CD4-positive, alpha-beta T cell treated with Interleukin-4 for 4 hours (primary cell): ENCODE data around the gene SPHK1.

ENCODE experiments used
- DNase-seq: peaks from one replicate; pipeline ENCODE4 v3.0.0-alpha.2; 2020

The SPHK1 gene

DNA sequence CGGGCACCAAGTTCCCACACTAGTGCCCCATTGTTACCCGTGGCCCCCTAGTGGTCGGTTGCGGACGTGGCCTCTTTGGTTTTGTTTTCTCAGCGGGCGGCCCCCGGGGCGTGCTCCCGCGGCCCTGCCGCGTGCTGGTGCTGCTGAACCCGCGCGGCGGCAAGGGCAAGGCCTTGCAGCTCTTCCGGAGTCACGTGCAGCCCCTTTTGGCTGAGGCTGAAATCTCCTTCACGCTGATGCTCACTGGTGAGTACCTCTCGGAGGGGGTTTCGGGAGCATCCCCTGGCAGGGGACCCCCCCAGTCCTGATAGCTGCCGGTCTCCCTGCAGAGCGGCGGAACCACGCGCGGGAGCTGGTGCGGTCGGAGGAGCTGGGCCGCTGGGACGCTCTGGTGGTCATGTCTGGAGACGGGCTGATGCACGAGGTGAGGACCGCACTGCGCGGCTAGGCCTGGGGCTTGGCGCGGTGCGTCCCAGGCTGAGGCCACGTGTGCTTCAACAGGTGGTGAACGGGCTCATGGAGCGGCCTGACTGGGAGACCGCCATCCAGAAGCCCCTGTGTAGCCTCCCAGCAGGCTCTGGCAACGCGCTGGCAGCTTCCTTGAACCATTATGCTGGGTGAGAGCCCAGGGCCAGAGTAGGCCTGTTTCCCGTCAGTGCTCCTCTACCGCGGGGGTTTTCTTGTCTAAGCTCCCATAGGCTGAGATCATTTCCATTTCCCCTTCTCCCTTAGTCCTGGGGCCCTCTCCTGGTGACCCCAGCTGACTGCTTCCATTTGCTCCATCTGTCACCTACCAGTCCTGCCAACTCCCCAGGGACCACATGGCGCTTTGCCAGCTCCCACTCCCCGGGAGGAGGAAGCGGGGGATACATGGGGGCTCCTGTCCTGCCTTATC lies 1.7 kb downstream of the SPHK1 start:
- DNase-seq, result peak; percentile 75

DNA sequence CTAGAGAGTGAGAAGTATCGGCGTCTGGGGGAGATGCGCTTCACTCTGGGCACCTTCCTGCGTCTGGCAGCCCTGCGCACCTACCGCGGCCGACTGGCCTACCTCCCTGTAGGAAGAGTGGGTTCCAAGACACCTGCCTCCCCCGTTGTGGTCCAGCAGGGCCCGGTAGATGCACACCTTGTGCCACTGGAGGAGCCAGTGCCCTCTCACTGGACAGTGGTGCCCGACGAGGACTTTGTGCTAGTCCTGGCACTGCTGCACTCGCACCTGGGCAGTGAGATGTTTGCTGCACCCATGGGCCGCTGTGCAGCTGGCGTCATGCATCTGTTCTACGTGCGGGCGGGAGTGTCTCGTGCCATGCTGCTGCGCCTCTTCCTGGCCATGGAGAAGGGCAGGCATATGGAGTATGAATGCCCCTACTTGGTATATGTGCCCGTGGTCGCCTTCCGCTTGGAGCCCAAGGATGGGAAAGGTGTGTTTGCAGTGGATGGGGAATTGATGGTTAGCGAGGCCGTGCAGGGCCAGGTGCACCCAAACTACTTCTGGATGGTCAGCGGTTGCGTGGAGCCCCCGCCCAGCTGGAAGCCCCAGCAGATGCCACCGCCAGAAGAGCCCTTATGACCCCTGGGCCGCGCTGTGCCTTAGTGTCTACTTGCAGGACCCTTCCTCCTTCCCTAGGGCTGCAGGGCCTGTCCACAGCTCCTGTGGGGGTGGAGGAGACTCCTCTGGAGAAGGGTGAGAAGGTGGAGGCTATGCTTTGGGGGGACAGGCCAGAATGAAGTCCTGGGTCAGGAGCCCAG lies 2.8 kb downstream of the SPHK1 start:
- DNase-seq, result no peak

- no peak for DNase-seq
These were observed 4.8 kb downstream of the SPHK1 start for GRCh38 chr17:76388966-76389888.

DNA sequence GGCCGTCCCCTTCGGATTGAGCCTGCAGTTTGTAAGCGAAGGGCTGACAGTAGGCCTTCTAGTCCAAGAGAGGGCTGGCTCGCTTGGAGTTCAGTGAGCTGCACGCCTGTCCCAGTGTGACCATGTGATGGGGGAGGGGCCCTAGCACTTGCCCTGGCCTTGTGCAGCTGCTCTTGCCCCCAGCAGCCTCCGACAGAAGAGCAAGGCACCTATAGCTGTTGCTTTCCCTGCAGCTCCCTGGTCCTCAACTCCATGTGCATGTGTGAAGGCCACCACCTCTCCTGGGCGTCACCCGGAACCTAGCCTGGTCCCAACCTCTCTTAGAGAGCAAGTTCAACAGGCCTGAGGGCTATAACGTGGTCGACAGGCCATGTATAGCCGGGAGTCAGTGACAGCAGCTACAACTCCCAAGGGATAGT lies 5.6 kb downstream of the SPHK1 start:
- no peak for DNase-seq

GRCh38 chr17:76391200-76391715 lies 6.8 kb downstream of the SPHK1 start:
- DNase-seq, result no peak

DNA sequence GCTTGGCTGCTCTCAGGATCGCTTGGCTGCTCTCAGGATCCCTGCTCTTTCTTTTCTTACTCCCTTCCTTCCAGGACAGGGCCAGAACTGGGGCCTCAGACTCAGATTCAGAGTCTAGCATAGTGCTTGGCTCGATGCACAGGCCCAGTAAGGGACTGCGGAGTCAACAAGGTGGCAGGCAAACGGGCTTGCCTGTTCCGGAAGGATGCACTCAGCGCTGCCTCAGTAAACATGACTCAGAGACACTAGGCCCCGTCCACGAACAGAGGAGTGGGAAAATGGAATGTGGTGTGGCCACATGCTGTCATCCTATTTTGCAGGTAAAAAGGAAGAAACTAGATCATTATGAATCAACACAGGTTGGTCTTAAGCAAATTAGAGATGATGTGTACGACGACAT lies 9.8 kb downstream of the SPHK1 start:
- no peak for DNase-seq

DNA sequence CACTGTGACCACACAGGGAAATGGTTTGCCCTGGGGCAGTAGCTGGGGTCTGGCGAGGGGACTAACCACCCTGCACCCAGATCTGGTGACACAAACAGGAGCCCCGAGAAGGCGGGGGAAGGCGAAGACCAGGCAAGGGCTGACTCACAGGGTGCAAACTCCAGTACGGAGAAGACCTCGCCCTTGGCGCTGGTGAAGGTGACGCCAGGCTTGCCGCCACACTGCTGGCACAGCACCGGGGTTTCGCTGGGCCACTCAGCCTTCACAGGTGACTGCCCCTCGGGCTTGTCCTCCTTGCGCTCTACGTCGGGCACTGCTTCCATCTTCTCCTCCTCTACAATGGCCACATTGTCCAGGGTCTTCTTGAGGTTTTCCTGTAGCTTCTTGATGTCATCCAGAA lies 11.6 kb downstream of the SPHK1 start:
- no peak for DNase-seq

DNA sequence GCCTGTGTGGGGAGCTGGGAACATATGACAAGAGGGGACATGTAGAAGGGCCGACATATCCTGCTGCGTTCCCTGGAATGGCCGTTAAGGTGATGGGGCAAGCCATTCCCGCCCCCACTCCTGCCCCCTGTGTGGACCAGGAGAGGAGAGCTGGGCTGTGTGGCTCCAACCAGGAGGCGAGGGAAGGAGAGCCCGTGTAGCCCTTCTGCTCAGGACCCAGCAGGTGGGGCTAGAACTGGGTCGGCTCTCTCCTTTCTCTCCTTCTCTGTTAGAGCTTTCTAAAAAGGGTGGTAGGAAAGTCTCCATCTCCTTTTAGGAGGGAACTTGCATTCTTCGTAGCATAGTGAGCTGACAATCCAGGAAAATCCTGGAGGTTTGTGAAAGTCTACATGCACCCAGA lies 12.8 kb downstream of the SPHK1 start:
- no peak for DNase-seq

DNA sequence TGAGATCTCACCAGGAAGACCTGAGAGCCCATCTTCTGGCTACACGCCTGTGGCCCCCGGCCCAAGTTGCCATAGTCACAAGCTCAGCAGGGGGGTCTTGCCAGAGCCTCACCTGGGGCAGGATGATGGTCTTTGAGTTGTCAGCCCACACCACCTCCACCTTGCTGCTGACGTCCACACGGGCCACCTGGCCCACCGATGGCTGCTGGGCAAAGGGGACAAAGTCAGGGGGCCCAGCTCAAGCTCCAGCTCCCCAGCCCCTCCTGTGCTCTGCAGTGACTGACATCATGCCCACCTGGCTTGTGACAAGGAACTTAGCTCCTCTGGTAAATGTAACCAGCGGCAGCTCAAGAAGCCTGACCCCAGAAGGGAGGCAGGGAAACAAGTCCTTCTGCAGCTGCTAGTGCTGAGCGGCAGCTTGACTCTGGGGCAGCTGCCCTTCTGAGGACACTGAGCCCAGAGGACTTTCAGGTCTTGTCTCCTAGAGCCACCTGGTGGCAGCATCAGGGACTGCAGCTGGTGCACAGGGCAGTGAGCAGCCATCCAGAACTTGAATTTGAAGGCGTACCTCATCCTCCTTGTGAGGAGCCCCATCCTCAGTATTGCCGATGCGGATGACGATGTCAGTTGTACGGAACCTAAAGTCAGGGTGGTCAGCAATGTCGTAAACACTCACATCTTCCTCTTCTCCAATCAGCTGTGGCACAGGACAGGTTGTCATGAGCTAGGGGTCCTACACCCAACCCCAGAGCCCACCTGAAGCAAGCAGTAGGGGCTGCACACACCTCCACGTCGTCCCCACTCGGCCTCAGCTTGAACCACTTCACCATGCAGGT lies 13.5 kb downstream of the SPHK1 start:
- DNase-seq, result peak; percentile 82

- no peak for DNase-seq
These were observed 14.2 kb downstream of the SPHK1 start for GRCh38 chr17:76398523-76399174.

DNA sequence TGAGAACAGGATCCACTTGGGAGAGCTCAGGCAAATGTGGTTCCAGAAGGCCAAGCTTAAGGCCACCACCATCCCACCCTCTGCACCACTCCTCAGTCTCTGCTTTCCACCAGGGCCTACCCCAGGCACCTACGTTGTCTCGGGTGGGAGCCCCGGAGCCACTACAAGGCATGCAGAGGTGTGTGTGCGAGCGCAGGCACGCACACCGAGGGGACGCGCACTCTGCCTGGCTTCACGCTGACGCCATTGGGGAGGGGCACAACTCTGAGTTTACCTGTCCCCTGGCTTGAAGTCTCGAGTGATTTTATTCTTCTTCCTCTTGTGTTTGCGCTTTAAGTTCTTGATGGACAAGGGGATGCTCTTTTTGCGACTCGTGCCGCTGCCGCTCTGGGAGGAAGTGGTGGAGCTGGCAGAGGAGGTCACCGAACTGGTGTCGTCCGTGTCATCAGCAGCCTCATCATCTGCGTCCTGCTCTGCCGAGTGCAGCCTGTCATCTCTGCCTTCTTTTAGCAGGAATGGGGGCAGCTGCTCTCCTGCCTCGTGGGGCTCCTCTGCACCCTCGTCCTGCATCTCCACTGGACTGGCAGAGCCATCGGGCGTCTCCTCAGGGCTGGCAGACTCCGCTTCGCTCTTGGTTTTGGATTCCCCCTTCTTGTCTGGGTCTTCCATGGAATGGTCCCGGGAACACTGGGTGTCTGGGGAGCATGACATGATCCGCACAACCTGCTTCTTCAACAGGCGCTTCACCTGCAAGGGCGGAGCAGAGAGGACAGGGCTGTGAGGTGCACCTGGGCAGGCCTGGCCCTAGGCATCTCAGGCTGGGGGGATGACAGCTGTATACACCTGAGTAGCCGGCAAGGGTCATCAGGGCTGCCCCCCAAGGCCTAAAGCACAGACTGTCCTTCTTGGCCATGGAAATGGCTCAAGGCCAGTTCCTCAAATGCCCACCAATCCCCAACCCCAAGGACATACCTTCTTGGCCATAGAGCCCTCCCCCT lies 15.1 kb downstream of the SPHK1 start:
- DNase-seq, result no peak

DNA sequence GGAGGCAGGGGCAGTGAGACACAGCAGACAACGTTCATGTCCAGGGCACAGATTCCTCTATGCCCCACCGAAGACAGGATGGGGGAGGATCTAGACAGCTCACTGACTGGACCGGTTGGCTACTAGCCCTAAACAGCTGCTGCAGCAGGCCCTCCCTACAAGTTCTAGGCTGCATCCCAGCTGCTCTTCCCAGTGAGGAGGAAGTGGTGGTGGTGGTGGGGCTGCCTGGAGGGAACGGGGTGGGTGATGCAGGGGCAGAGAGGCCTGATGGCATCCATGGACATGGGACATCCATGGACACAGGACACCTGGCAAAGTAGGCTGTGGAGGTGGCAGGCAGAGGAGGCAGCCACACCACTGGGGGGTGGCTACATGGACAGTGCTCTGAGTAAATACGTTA lies 18.3 kb downstream of the SPHK1 start:
- DNase-seq, result no peak

- DNase-seq, result no peak
These were observed 19.8 kb downstream of the SPHK1 start for GRCh38 chr17:76404256-76404655.

GRCh38 chr17:76404976-76405563 lies 20.7 kb downstream of the SPHK1 start:
- DNase-seq, result no peak

DNA sequence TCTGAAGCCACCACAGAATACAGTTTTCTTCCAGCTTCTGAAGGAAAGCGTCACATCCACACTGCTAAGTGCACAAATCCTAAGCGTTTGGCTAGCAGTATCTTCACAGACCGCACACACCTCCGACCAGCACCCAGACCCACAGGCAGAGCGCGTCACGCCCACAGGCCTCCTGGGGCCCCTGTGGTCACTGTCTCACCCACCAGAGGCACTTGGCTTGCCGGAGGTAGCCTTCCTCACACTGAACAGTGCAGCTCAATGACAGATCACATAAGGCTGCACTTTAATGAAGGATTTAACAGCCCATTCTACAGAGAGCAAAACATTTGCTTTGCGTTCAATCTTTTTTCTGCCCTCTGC lies 21.2 kb downstream of the SPHK1 start:
- DNase-seq, result no peak

DNA sequence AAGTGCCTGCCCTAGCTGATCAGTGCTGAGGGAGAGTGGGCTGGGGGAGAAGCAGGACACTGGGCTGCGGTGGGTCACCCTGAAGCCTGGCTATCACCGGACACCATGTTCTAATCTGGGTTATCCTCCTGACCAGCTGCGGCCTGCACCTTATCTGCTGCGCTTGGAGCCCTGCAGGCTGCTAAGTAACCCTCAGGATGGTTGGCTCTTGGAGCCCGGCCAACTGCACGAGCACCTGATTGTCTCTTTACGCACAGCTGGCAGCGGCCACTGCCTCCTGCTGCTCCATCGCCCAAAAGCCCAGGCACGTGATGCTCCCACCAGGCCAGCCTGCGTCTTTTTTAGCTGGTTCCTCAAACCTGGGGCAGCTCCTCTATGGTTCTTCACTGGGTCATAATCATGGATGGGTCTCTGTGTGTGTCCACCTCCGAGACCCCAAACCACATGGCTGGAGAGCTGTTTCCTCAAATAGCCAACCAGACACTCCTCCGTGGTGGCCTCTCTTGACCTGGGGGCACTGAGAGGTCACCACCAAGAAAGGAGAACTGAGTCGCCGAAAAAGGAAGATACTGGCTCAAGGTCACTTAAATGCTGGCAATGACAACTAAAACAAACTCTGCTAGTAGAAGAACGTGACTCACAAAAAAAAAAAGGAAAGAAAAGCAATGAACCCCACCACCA lies 21.7 kb downstream of the SPHK1 start:
- DNase-seq, result no peak

DNA sequence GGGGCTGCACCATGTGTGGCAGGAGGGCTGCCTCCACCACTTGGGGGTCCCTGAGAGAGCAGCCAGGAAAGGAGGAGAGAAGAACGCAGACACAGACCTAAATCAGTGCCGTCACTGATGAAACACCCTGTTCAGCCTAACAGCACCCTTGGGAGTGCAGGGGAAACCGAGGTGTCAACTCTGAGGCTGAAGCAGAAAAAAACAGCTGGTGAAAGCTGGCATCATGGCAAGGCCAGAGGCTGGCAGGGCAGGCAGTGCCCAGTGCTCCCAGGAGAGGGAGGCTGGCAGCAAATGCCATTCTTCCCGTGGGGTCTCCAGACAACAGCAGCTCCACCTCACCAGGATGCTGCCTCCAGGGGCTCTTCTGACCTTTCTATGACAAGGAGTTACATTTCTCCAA lies 23.1 kb downstream of the SPHK1 start:
- DNase-seq, result no peak

GRCh38 chr17:76408037-76408849 lies 23.8 kb downstream of the SPHK1 start:
- DNase-seq, result peak; percentile 66
